ENCODE measurements around the gene CYP26B1. TPM values are rescaled to one million over a fixed set of nuclear protein-coding genes. Genes with fewer than 3 reads are reported as not detected.

CYP26B1 gene
- total and polyA plus RNA-seq, 10 donors = 0.87 to 11.4 (median 5.1) TPM

DNA sequence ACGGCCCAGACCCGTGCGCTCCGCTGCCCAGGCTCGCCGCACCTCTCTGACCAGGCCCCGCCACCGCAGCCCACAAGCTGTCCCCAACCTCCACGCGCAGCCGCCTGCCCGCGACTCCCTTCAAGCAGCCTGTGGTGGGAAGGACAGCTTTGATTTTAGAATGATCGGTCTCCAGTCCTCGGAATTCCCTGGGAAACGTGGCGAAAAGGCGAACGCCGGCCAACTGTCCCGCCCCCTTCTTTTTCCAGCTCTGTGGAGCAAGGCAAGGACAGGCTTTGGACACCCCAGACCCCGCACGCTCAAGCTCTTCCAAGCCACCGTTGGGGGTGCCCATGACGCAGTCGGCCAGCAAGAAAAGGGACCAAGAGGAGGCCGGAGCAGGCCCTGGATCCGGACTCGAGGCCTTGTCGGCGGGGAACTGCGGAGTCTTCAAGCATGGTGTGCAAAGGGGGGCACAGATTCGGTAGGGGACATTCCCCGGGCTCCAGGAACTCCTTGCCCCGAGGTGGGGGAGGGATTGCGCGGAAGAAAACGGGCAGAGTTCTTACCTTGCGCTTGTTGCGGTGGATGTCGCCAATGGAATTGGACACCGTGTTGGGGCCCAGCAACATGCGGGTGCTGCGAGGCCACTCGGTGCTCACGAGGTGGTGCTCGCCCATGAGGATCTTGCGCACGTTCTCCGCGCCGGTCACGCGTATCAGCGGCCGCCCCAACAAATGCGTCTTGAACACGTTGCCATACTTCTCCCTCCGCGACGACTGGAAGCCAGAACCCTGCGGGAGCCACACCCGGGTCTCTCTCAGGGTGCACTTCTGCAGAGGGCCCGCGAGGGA is 4.0 kb downstream of the CYP26B1 start:
- H3K4me1 ChIP-seq = peaks cover 27 to 80% (median 59%) of the 10 kb centered on the region in 6 donors
- H3K9me3 ChIP-seq = no peaks in the 10 kb centered on the region
- H3K27me3 ChIP-seq (replicated peaks in 1 of 7) = peaks cover 11 to 82% (median 61%) of the 10 kb centered on the region in 7 donors
- WGBS, 5 donors = 11 to 23% (median 19%) methylated on average over 52 to 65 of the region's 65 CpGs
- peak overlapping the region in 7 of 8 donors; percentile 4 to 67 (median 35) for H3K4me3 ChIP-seq
- intact Hi-C loops (cut with DNase I; ENCODE audit: low total_unique reads) = no loop called here
- peak overlapping the region in 4 of 8 donors; percentile 48 to 70 (median 58) for H3K27ac ChIP-seq
- no peaks in the 10 kb centered on the region for H3K36me3 ChIP-seq
- TF ChIP-seq POLR2AphosphoS5 (IDR thresholded peaks at IDR 0.05) (peak in 1 of 3 donors; percentile 3), POLR2A (IDR thresholded peaks at IDR 0.05) (no peak), CTCF (IDR thresholded peaks at IDR 0.05 in 8 of 11, conservative IDR thresholded peaks at IDR 0.05 in 3 of 11) (no peak)
- peak; percentile 74 for DNase-seq

DNA sequence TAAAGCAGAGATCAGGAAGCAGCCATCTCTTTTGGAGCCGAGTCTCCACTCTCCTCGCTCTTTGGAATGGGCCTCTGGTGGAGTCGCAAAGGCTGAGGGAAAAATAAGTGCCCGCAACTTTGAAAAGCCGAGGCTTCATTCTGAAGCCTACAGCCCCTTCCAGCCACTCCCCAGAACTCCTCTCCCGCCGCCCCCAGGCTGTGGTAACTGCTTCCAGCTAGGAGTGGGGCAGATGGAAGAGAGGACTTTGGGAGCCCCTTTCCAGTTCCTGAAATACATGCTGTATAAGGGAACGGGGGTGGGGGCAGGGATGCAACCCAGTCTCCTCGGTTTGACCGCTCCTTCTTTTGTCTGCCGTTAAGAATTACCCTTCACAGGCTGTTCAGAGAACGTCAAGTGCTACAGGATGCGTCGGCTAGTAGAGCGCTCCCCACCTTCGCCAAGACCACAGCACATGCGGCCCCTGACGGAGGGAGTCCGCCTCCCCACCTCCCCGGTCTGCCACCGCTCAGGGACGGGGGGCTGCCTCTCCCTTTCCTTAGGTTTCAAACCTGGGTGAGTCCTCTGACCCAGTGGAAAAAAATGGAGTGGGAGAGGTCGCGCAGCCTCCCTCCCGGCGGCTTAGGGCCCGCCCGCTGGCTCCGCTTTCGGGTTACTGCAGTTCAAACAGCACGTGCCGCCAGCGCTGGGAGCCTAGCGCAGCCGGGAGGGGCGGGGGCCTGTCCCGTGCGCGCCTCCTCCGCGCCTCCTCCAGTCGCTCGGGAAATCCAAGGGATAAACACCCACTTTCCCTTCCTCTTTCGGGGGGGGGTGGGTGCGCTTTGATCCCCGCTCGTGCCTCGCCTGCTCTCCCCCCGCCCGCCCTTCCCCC is 4.9 kb downstream of the CYP26B1 start:
- H3K36me3 ChIP-seq = no peaks in the 10 kb centered on the region
- peak overlapping the region in 5 of 8 donors; percentile 14 to 67 (median 19) for H3K4me3 ChIP-seq
- 21 to 26% (median 24%) methylated on average over 44 to 50 of the region's 50 CpGs for WGBS, 5 donors
- H3K27ac ChIP-seq = peak overlapping the region in 4 of 8 donors; percentile 48 to 70 (median 58)
- peak; percentile 79 for DNase-seq
- peaks cover 11 to 74% (median 56%) of the 10 kb centered on the region in 7 donors for H3K27me3 ChIP-seq (replicated peaks in 1 of 7)
- no peak for TF ChIP-seq POLR2A (IDR thresholded peaks at IDR 0.05)
- no peak for TF ChIP-seq CTCF (IDR thresholded peaks at IDR 0.05 in 8 of 11, conservative IDR thresholded peaks at IDR 0.05 in 3 of 11)
- peak; percentile 25 to 73 (median 66) for TF ChIP-seq POLR2AphosphoS5 (IDR thresholded peaks at IDR 0.05)
- peaks cover 24 to 83% (median 60%) of the 10 kb centered on the region in 6 donors for H3K4me1 ChIP-seq
- no peaks in the 10 kb centered on the region for H3K9me3 ChIP-seq
- intact Hi-C loops (cut with DNase I; ENCODE audit: low total_unique reads) = no loop called here

GRCh38 chr2:72141881-72142451 is 5.7 kb downstream of the CYP26B1 start:
- 75 to 86% (median 79%) methylated on average over 13 of the region's 13 CpGs for WGBS, 5 donors
- DNase-seq = peak; percentile 55
- intact Hi-C loops (cut with DNase I; ENCODE audit: low total_unique reads) = no loop called here
- Histone ChIP-seq H3K4me3 (no peak overlapping the region), H3K9me3 (no peaks in the 10 kb centered on the region), H3K36me3 (no peaks in the 10 kb centered on the region), H3K27me3 (replicated peaks in 1 of 7) (peaks cover 6 to 70% (median 48%) of the 10 kb centered on the region in 7 donors), H3K4me1 (peaks cover 19 to 81% (median 58%) of the 10 kb centered on the region in 6 donors), H3K27ac (no peak overlapping the region)
- TF ChIP-seq CTCF (IDR thresholded peaks at IDR 0.05 in 8 of 11, conservative IDR thresholded peaks at IDR 0.05 in 3 of 11) (no peak), POLR2A (IDR thresholded peaks at IDR 0.05) (no peak), POLR2AphosphoS5 (IDR thresholded peaks at IDR 0.05) (no peak)

Measured in spleen (tissue), 11 donors.